ENCODE results near the gene MT1A. TPM values are rescaled to one million over a fixed set of nuclear protein-coding genes. Genes with fewer than 3 reads are reported as not detected.

The MT1A gene
- total and polyA plus RNA-seq, 2 experiments from 2014 or later: 1.9 TPM; not detected in 1

GRCh38 chr16:56606071-56606475 lies 32.4 kb upstream of the MT1A start:
- Histone ChIP-seq H4K20me1 (ENCODE audit: insufficient read depth, poor library complexity, severe bottlenecking) (no peaks in the 10 kb centered on the region), H3K4me2 (peak overlapping the region; percentile 77), H3K27ac (peak overlapping the region; percentile 87), H3K79me2 (no peaks in the 10 kb centered on the region), H3K36me3 (replicated peaks; ENCODE audit: insufficient read depth, low read depth) (no peaks in the 10 kb centered on the region), H3K9me2 (replicated peaks; ENCODE audit: insufficient read depth) (no peaks in the 10 kb centered on the region), H2AFZ (no peak overlapping the region), H3K4me1 (ENCODE audit: insufficient read depth) (peaks cover 26% of the 10 kb centered on the region), H3K4me3 (no peak overlapping the region), H3K27me3 (peaks cover 4% of the 10 kb centered on the region), H3K9me3 (ENCODE audit: low read depth) (no peaks in the 10 kb centered on the region)
- 83% methylated on average over 3 of the region's 3 CpGs for WGBS (ENCODE audit: low lambda C conversion rate, missing lambda C conversion rate)
- TF ChIP-seq, protein P1, sequence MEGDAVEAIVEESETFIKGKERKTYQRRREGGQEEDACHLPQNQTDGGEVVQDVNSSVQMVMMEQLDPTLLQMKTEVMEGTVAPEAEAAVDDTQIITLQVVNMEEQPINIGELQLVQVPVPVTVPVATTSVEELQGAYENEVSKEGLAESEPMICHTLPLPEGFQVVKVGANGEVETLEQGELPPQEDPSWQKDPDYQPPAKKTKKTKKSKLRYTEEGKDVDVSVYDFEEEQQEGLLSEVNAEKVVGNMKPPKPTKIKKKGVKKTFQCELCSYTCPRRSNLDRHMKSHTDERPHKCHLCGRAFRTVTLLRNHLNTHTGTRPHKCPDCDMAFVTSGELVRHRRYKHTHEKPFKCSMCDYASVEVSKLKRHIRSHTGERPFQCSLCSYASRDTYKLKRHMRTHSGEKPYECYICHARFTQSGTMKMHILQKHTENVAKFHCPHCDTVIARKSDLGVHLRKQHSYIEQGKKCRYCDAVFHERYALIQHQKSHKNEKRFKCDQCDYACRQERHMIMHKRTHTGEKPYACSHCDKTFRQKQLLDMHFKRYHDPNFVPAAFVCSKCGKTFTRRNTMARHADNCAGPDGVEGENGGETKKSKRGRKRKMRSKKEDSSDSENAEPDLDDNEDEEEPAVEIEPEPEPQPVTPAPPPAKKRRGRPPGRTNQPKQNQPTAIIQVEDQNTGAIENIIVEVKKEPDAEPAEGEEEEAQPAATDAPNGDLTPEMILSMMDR (IDR thresholded peaks at IDR 0.05; ENCODE audit: poor library complexity): no peak
- no peak for TF ChIP-seq EZH2phosphoT487 (IDR thresholded peaks at IDR 0.05; ENCODE audit: low read depth, severe bottlenecking, unreplicated experiment)
- no peak for TF ChIP-seq EZH2 (IDR thresholded peaks at IDR 0.05; ENCODE audit: borderline replicate concordance)
- DNase-seq (ENCODE audit: low spot score): no peak

DNA sequence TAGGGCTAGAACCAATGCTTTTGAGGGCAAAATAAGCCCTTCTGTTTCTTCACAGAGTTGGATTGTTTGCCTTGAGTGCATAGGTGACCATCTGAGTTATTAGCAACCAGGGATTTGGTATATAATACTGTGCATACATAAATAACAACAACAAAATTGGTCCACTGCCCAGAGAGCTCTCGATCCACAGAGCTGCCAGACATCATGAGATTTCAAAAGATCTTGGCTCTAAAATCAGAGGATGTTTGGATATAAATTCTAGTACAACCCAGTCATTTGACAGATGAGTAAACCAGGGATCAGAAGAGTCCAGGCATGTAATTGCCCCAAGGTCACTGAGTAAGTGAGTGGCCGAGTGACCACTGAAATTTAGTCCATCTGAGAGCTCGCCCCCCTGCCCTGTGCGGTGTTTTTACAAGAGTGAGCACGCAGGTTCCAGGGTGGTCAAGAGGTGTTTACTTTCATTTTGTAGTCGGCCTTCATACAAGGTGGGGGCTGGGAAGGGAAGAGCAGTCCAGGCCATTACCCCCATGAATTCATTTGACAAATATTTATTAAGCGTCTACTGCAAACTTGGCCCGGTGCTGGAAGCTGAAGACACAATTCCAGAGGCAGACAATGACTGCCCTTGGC lies 31.9 kb upstream of the MT1A start:
- peak; percentile 53 for DNase-seq (ENCODE audit: low spot score)
- Histone ChIP-seq H3K9me3 (ENCODE audit: low read depth) (no peaks in the 10 kb centered on the region), H3K9me2 (replicated peaks; ENCODE audit: insufficient read depth) (no peaks in the 10 kb centered on the region), H4K20me1 (ENCODE audit: insufficient read depth, poor library complexity, severe bottlenecking) (no peaks in the 10 kb centered on the region), H3K36me3 (replicated peaks; ENCODE audit: insufficient read depth, low read depth) (no peaks in the 10 kb centered on the region), H3K79me2 (no peaks in the 10 kb centered on the region), H3K27ac (peak overlapping the region; percentile 87), H3K4me3 (no peak overlapping the region), H3K27me3 (peaks cover 4% of the 10 kb centered on the region), H3K4me2 (peak overlapping the region; percentile 77), H3K4me1 (ENCODE audit: insufficient read depth) (peaks cover 26% of the 10 kb centered on the region), H2AFZ (no peak overlapping the region)
- TF ChIP-seq EZH2 (IDR thresholded peaks at IDR 0.05; ENCODE audit: borderline replicate concordance) (no peak), EZH2phosphoT487 (IDR thresholded peaks at IDR 0.05; ENCODE audit: low read depth, severe bottlenecking, unreplicated experiment) (no peak)
- TF ChIP-seq, protein P1 (IDR thresholded peaks at IDR 0.05; ENCODE audit: poor library complexity): no peak
- 52% methylated on average over 8 of the region's 8 CpGs for WGBS (ENCODE audit: low lambda C conversion rate, missing lambda C conversion rate)

GRCh38 chr16:56607109-56607618 lies 31.3 kb upstream of the MT1A start:
- Histone ChIP-seq H3K4me3 (no peak overlapping the region), H3K9me2 (replicated peaks; ENCODE audit: insufficient read depth) (no peaks in the 10 kb centered on the region), H2AFZ (no peak overlapping the region), H3K9me3 (ENCODE audit: low read depth) (no peaks in the 10 kb centered on the region), H3K27me3 (peaks cover 4% of the 10 kb centered on the region), H3K4me2 (peak overlapping the region; percentile 77), H3K36me3 (replicated peaks; ENCODE audit: insufficient read depth, low read depth) (no peaks in the 10 kb centered on the region), H4K20me1 (ENCODE audit: insufficient read depth, poor library complexity, severe bottlenecking) (no peaks in the 10 kb centered on the region), H3K4me1 (ENCODE audit: insufficient read depth) (peaks cover 26% of the 10 kb centered on the region), H3K79me2 (no peaks in the 10 kb centered on the region), H3K27ac (peak overlapping the region; percentile 87)
- 59% methylated on average over 14 of the region's 14 CpGs for WGBS (ENCODE audit: low lambda C conversion rate, missing lambda C conversion rate)
- DNase-seq (ENCODE audit: low spot score): peak; percentile 76
- TF ChIP-seq, protein P1 (IDR thresholded peaks at IDR 0.05; ENCODE audit: poor library complexity): no peak
- TF ChIP-seq EZH2 (IDR thresholded peaks at IDR 0.05; ENCODE audit: borderline replicate concordance) (no peak), EZH2phosphoT487 (IDR thresholded peaks at IDR 0.05; ENCODE audit: low read depth, severe bottlenecking, unreplicated experiment) (no peak)
